Measurements from ENCODE around the gene DAB1.

Gene DAB1

GRCh38 chr1:57210881-57211280 is 213.0 kb downstream of the DAB1 start:
- no peak for DNase-seq

DNA sequence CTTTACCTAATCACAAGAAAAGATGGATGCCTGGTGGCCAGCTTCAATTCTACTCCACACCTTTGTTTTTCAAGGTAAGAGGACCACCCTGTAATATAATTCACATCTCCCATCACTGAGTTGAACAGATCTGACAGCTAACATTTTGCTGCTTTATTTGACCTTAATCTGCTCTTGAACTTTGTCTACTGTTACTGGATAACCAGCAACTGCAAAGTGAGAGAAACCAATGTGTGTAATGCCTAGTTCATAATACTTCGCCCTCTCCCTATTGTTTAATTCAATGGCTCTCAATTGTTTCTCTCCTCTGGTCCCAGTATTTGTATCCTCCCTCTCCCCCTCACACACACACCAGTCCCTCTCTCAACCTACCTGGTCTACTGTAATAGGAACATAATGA is 214.4 kb downstream of the DAB1 start:
- no peak for DNase-seq

DNA sequence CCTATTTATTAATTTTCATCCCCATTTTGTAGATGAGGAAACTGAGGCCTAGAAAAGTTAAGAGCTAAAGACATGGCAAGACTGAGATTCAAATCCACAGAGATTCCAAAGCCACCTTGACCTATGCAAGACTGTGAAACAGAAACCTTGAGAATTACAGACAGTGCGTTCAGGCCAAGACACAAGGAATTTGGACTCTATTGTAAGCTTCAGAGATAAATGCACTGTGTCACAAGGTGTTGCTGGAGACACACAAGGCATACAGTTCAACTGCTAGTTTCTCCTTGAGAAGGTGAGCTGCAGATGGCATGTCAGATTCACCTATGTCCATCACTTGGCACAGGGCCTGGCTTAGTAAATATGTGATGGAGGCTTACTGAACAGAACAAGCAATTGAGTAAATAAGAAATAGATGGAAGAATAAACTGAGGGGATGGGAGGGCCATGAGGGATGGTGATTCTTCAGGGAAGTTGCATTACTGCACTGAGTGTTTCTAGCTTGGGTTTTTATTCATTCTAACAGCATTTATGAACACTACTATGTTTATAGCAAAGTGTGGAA is 215.0 kb downstream of the DAB1 start:
- no peak for DNase-seq

GRCh38 chr1:57206038-57206437 is 217.8 kb downstream of the DAB1 start:
- no peak for DNase-seq

DNA sequence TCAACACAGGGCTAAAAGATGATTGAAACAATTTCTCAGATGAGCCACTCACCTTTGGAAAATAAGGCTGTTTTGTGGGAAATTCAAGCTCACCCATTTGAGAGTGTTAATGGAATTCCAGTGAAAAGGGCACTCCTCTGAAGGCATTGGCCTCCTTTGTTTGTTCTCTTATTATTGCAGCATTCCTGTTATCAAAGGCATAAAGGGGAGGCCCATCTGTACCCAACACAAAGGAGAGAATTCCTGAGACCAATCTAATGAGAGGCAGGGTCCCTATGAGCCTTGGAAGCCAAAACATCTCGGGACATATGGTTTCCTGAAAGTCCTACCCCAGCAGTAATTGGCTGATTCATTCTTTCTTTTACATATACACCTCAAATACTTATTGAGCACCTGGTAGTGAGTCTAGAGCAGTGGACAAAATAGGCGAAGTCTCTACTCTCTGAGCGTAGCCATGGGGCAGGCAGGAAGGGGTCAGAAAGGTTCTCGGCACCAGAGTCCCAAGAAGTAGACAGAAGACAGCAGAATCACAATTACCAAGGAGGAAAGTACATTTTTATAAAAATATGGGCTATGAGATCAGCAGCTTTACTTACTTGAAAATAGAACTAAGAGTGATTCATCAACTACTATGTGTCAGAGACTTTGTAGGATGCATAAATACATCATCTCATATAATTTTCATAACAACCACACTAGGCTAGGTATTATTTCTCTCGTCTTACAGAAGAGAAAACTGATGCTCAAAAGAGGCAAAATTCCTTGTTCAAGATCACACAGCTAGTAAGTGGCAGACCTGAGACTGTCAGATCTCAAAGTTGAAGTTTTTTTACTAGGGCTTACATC is 218.7 kb downstream of the DAB1 start:
- DNase-seq = no peak

DNA sequence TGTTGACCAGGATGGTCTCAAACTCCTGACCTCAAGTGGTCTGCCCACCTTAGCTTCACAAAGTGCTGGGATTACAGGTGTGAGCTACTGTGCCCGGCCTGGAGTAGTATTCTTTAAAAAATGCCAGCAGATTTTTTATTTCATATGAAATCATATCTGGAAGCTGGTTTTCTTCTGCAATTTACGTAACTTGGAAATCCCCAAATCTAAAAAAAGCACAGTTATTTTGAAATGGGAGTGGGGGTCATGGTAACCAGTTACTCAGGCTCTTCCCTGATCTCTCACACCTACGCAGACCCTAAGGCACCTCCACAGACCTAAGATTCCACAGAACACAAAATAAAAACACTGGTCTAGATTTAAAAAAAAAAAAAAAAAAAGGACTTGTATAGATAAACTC is 219.8 kb downstream of the DAB1 start:
- no peak for DNase-seq

- no peak for DNase-seq
Observed at GRCh38 chr1:57202241-57202640, 221.6 kb downstream of the DAB1 start.

DNA sequence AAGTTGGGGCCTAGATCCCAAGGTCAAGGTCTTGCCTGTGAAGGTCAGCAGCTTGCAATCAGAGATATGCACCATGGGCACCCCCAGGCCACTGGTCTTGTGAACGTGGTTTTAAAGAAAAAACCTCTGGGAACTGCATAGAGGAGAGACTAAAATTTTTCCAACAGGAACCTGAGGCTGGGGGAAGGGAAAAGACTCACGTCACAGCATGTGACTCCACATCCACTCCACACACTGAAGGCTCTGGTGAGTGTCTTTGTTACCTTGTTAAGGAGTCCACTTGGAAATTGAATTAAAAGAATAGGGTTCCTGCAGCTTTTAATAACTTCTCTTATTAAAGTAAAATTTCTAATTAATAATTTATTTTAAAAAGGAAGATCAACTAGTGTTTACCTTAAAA is 224.9 kb downstream of the DAB1 start:
- no peak for DNase-seq

- no peak for DNase-seq
Observed at GRCh38 chr1:57195436-57195941, 228.4 kb downstream of the DAB1 start.

DNA sequence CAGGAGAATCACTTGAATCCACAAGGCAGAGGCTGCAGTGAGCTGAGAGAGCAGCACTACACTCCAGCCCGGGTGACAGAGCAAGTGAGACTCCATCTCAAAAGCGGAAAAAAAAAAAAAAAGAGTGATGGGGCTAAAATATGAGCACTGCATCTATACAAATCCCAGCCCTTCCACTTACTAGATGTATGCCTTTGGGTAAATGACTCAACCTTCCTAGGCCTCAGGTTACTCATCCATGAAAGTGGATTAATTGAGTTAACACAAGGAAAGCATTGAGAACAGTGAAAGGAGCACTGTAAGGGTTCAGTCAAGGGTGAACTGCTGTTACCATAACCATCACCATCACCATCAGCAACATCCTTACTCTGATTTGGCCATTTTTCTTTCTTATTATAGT is 231.6 kb downstream of the DAB1 start:
- no peak for DNase-seq

GRCh38 chr1:57190898-57191297 is 233.0 kb downstream of the DAB1 start:
- no peak for DNase-seq

- DNase-seq = no peak
Observed at GRCh38 chr1:57188168-57188567, 235.7 kb downstream of the DAB1 start.

DNA sequence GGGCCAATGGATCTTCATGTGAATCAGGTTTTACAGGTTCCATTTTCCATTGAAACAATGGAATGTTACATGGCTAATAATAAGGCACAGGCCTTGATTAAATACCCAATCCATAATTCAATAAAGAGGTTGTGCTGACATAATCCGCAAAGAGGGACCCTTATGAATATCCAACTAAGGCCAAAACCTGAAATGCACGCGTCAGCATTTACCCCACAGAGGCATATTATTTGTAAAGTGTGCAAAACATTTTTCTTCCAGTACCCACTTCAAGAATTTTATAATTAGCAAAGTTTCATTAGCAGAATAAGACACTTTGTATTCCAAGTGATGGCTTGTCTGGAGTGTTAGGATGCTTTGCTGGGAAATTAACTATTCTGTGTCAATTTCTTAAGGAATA is 237.4 kb downstream of the DAB1 start:
- DNase-seq = no peak

- no peak for DNase-seq
Observed at GRCh38 chr1:57179001-57179400, 244.9 kb downstream of the DAB1 start.

DNA sequence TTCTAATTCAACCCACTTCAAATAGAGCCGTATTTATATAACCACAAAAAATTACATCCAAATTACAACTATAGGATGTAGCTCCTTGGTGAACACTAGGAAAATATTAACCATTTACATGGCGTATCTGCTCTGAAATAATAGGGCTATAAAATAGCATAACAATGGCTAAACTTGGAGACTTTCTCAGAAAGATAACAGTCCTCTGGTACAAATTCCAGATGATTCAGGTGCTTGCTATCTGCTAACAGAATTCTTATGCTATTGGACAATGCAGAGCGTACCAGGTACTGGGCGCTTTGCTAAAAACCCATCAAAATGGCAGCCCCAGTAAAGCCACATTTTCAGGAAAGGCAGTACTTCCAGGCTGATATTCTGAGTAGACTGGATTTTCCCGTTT is 248.4 kb downstream of the DAB1 start:
- no peak for DNase-seq

- DNase-seq = no peak
Observed at GRCh38 chr1:57172040-57172439, 251.8 kb downstream of the DAB1 start.

- DNase-seq = no peak
Observed at GRCh38 chr1:57167997-57168396, 255.9 kb downstream of the DAB1 start.

DNA sequence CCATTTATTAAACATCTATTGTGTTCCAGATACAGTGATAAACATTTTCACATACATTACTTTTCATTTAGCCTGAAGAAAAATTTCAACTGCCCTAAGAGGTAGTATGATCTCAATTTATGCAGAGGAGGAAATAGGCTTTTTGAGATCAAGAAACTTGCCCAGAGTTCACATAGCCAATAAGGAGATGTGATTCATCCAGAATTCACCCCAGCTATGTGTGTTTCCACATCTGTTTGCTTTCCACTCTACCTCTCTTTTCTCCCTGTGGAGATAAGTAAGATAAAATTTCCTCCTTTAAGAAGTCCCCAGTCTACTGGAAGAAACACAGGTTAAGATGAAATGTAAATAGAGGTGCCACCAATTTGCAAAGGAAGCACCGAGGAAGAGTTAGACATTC is 258.3 kb downstream of the DAB1 start:
- no peak for DNase-seq

DNA sequence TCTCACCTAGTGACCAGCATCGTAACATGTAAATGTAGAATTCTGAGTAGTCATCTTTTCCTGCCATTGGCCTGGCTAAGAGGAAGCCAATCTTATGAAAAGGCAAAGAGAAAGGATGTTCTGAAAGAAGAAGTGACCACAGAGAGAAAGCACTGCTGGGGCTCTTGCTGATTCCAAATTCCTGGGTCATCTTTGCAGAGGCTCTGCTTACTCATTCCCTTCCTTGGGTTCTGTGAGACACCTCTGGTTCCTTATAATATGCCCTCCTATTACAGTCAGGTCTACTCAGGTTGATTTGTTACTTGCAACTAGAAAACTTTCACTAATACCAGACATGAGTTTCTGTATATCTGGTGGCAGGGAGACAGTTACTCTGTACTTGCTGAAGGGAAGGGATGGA is 259.3 kb downstream of the DAB1 start:
- DNase-seq = no peak

GRCh38 chr1:57163789-57164188 is 260.1 kb downstream of the DAB1 start:
- DNase-seq = no peak

- no peak for DNase-seq
Observed at GRCh38 chr1:57163325-57163724, 260.5 kb downstream of the DAB1 start.

- no peak for DNase-seq
Observed at GRCh38 chr1:57162607-57163261, 261.1 kb downstream of the DAB1 start.

DNA sequence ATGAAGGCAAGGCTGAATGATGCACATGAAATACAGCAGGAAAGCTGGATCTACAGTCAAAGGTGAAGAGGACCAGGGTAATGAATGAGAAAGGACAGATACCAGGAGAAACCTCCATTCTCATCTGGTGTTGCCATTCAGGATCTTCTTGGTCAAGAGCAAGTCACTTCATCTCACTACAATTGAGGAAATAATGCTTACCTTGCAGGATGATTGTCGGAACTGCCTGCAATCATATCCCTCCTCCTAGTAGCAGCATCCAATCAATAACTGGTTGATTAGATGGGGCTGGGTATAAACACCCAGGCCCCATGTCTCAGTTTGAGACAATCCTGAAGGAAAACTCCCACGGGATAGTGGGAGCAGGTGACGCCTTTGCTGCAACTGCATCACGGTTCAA is 263.3 kb downstream of the DAB1 start:
- no peak for DNase-seq

DNA sequence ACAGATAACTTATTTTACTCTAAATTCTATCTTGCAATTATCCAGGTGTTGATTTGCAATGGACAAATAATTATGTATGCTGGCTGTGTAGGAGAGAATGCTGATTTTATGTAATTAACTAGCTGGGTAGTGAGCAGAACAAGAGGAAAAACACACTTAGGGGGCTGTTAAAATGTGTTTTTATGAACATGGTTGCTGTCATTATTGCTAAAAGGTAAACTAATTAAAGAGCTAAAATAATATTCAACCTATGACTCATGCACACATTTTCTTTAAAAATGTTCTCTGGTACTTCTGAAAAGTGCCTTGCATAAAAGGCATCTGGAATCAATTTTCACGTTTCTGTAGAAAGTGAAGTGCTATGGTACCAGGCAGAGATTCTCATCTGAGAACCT is 265.3 kb downstream of the DAB1 start:
- no peak for DNase-seq
